Measurements from ENCODE around the gene LSP1.
"Not testable (repeated sequence)": the region's sequence is repeated elsewhere in the genome, so short reads cannot be mapped to it uniquely, and the experiment has no call there.

The LSP1 gene

GRCh38 chr11:1852877-1853276, at the start of gene LSP1:
Gene LSP1, plus strand, starts transcription at chr11:1853084. Its CDS starts 61 bp downstream, at chr11:1853145.
- DNase-seq: peak; percentile 91

GRCh38 chr11:1803246-1803645, 49.6 kb upstream of the LSP1 start:
- no peak for DNase-seq

DNA sequence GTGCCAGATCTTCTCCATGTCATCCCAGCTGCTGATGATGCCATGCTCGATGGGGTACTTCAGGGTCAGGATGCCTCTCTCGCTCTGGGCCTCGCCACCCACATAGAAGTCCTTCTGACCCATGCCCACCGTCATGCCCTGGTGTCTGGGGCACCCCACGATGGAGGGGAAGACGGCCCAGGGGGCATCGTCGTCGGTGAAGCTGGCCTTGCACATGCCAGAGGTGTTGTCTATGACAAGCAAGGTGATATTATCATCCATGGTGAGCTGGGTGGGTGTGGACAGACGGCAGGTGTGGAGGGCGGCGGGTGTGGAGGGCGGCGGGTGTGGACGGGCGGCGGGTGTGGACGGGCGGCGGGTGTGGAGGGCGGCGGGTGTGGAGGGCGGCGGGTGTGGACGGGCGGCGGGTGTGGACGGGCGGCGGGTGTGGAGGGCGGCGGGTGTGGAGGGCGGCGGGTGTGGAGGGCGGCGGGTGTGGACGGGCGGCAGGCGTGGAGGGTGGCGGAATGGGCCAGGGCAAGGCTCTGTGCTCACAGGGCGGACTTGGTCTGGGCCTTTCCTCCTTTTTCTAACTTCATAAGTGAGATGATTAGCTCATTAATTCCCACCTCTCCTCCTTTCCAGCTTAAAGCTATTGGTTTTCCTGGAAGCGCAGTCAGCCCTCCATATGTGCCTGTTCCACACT, 48.9 kb upstream of the LSP1 start:
- DNase-seq: not testable (repeated sequence)

GRCh38 chr11:1805525-1805924, 47.4 kb upstream of the LSP1 start:
- no peak for DNase-seq

GRCh38 chr11:1807264-1807995, 45.5 kb upstream of the LSP1 start:
- DNase-seq: no peak

GRCh38 chr11:1810761-1811160, 42.1 kb upstream of the LSP1 start:
- no peak for DNase-seq

- no peak for DNase-seq
These were observed 40.6 kb upstream of the LSP1 start for GRCh38 chr11:1812274-1812673.

DNA sequence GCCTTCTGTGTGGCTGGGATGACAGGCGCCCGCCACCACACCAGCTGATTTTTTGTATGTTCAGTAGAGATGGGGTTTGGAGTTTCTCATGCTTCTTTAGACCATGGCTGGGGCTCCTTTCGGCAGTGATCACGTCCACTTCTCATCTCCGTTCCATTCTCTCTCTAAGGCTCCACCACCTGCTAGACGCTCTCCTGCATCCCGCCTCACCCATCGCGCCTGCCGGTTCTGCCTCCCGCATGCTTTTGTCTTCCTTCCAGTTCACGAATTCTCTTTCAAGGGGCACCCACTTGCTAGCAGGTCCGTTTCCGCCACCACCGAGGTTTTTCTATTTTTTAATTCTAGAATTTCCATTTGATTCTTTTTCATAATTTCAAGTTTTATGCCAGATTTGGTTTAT, 40.1 kb upstream of the LSP1 start:
- no peak for DNase-seq

- not testable (repeated sequence) for DNase-seq
These were observed 39.5 kb upstream of the LSP1 start for GRCh38 chr11:1813356-1813755.

DNA sequence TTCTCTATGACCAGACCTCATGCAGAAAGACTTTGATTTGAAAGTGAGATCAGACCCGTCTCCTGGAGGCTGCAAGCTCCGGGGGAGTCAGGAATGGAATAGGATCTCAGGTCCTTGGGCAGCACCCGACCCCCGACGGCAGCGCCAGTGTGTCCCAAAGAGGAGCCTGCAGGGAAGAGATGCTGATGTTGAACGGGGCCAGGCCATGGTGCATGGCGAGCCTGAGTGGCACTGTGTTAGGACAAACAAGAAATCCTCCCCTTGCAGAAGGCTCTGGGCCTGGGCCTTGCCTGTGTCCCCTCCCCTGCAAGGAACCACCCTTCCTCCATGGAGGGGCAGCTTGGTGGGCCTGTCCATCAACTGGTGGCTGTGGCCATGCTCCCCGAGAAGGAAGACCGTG, 38.2 kb upstream of the LSP1 start:
- DNase-seq: no peak

GRCh38 chr11:1815311-1815710, 37.6 kb upstream of the LSP1 start:
- no peak for DNase-seq

DNA sequence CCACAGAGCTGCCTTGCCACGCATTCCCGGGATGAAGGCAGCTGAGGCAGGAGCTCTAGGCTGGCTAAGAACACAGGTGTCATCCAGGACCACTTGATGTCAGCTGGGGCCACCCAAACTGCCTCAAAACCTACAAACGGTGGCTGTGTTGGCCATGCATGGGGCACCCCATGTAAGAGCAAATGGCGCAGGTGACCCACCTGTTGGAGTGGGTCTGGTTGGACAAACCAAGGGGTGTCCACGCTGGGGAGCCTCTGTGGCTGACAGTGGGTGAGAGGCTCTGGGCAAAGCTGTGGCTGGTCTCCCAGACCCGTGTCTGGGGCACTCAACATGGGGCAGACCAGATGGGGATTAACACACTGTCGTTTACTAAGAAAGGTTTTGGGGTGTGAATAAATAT, 37.1 kb upstream of the LSP1 start:
- no peak for DNase-seq

DNA sequence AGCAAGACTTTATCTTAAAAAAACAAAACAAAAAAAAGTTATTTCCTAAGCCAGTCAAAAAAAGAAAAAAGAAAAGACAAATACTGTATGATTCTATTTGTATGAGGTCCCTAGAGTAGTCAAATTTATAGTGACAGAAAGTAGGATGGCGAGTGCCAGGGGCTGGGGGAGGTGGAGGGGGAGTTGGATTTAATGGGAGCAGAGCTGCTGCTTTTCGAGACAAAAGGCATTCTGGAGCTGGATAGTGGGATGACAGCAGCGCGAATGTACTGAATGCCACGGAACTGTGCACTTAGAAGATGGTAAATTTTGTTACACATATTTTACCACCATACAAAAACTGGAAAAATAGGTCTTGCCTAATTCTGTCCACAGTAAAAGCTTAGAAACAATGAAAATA, 35.9 kb upstream of the LSP1 start:
- no peak for DNase-seq

GRCh38 chr11:1817511-1817910, 35.4 kb upstream of the LSP1 start:
- no peak for DNase-seq

DNA sequence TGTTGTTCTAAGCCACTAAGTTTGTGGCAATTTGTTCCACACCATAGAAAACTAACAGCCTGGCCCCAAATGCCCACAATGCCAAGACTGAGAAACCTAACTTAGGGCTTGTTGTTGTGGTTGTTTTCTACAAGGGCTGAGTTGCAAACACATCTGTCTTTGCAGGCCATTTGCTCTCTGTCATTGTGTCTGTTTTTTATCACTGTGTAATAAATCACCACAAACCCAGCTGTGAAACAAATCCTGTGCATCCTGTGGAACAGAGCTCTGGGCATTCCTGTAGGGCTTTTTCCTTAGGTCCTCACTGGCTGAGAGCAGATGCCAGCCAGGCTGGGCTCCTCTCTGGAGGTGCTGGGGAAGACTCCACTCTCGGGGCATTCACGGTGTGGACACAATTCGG, 33.8 kb upstream of the LSP1 start:
- no peak for DNase-seq

- no peak for DNase-seq
These were observed 32.2 kb upstream of the LSP1 start for GRCh38 chr11:1820463-1821325.

GRCh38 chr11:1821562-1821961, 31.3 kb upstream of the LSP1 start:
- no peak for DNase-seq

GRCh38 chr11:1822648-1823375, 30.1 kb upstream of the LSP1 start:
- DNase-seq: no peak

DNA sequence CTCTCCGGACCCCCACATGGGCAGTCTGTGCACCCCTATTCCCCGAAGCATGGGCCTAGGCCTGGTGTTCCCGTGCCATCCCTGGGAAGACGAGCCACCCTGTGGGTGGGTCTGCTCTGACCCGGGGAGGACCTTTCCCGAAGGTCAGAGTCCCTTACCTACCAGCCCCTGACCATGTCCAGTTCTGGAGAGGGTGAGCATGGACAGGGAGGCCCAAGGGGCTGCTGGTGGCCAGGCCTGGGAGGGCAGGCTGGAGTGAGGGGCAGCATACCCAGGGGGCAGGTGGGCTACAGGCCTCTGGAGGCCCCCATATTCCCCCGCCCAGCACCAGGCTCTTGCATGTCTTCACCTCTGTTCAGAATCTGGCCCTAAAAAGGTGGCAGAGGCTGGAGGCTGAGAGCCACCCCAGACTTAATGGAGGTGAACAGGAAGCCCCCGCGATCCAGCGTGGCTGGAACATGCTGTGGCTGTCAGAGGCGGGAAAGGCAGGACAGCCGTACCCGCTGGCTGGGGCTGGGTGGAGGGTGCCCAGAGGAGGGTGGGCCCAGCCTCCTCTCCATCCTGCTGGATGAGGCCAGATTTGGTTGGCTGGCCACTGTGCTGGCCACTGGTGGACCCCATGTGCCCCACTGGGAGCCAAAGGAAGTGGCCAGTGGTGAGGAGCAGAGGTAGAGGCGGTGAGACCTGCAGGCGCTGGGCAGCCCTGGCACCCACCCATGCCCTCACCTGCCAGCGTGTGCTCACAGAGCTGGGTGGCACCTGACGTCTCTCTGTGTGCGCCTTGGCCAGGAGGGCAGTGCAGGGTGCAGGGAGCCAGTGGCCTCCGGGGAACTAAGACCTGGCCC, 29.3 kb upstream of the LSP1 start:
- DNase-seq: no peak

GRCh38 chr11:1824221-1825038, 28.5 kb upstream of the LSP1 start:
- DNase-seq: no peak
